ENCODE results near the gene ARRB1. TPM values are rescaled to one million over a fixed set of nuclear protein-coding genes. Genes with fewer than 3 reads are reported as not detected.
A peak's percentile ranks its signal among the peaks of the same experiment; 100 is the strongest.
"Not testable (repeated sequence)": the region's sequence is repeated elsewhere in the genome, so short reads cannot be mapped to it uniquely, and the experiment has no call there.

ARRB1 gene
- polyA plus RNA-seq, 2 of the 4 experiments (the other 2 are of a cell fraction) = 6.8 to 14.3 TPM

DNA sequence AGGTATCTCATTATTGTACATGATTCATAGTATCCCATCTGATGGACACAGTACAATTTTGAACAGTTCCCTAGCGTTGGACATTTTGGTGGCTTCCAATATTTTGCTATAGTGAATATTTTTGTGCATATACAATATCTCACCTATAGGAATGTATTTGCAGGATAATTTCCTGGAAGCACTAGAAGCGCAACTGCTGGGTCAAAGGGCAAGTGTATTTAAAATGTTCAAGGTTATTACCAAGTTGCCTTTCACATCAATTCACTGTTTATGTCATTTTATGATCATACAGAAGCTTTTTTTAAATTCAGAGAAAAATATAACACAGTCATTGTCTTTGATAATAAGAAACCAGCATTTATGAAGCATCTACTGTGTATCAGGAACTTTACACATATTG is 28.8 kb upstream of the ARRB1 start (continued):
- TF ChIP-seq RNF2 (IDR thresholded peaks at IDR 0.05; ENCODE audit: borderline replicate concordance, low read depth) = no peak
- TF ChIP-seq ZSCAN20 (CRISPR knock-in tag; IDR thresholded peaks at IDR 0.05) = no peak
- no peak for TF ChIP-seq TFCP2L1 (CRISPR knock-in tag; IDR thresholded peaks at IDR 0.05)
- no peak for TF ChIP-seq MAFK (IDR thresholded peaks at IDR 0.05; ENCODE audit: partially characterized antibody)

DNA sequence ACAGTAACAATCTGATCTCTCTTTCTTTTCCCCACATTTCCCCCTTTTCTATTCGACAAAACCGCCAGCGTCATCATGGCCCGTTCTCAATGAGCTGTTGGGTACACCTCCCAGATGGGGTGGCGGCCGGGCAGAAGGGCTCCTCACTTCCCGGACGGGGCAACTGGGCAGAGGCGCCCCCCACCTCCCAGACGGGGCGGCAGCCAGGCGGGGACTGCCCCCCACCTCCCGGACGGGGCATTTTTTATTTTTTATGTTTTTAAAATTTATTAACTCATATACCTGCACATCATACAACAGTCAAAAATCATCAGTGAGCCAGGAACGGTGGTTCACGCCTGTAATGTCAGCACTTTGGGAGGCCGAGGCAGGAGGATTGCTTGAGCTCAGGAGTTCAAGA is 27.3 kb upstream of the ARRB1 start:
- H3K9me3 ChIP-seq; DNase-seq (ENCODE audit: low read depth in 1 of 2, low spot score in 1 of 2); POLR2A ChIA-PET; H3K4me3 ChIP-seq; FAIRE-seq; ATAC-seq; H3K4me2 ChIP-seq: not testable (repeated sequence)
- WGBS (ENCODE audit: missing lambda C conversion rate) = 90% methylated on average over 17 of the region's 17 CpGs
- H3K4me1 ChIP-seq = peaks cover 29% of the 10 kb centered on the region
- H3K27ac ChIP-seq = peak overlapping the region in 1 of 2 experiments; percentile 50; a peak in 1 of 6 replicates
- CTCF ChIA-PET = interaction anchor here (0.7 to 20.4 kb wide), 4 partner anchors 27 to 99 kb away, joined by 3 to 581 read pairs (median 14); partner anchors contain the start of gene ARRB1

DNA sequence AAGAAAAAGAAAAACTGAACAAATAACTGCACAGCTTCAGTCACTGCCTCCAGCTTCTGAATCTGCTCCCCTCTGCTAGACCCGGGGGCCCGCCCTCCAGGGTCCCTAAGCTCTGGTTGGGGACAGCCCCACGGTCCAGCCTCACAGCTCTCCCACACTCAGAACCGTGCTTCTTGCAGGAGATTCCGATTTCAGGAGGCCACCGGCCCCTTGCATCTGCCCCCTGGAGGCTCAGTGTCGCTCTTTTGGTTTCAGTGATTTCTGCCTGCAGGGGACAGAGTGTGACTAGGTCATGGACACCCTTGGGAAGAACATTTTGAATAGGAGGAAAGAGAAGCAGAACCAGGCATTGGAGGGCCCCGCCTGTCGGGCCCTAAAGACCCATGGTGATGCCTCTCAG is 24.7 kb upstream of the ARRB1 start:
- Histone ChIP-seq H3K27ac (peak overlapping the region in 1 of 2 experiments; percentile 72; a peak in 1 of 6 replicates), H3K4me3 (no peak overlapping the region), H3K4me1 (peaks cover 39% of the 10 kb centered on the region), H3K4me2 (no peak overlapping the region), H3K9me3 (no peaks in the 10 kb centered on the region)
- peak in 1 of 2 experiments; percentile 26; a peak in 1 of 6 replicates for ATAC-seq
- ChIA-PET CTCF (interaction anchor here (1.0 to 20.4 kb wide), 7 partner anchors 9 to 149 kb away, joined by 3 to 581 read pairs (median 22); partner anchors contain the start of gene GDPD5), POLR2A (no interaction called here)
- DNase-seq (ENCODE audit: low read depth in 1 of 2, low spot score in 1 of 2) = no peak
- WGBS (ENCODE audit: missing lambda C conversion rate) = 80% methylated on average over 9 of the region's 9 CpGs
- TF ChIP-seq ZFP36 (IDR thresholded peaks at IDR 0.05; ENCODE audit: borderline replicate concordance, partially characterized antibody) (no peak), SMC3 (IDR thresholded peaks at IDR 0.05) (peak; percentile 23; the same call in 1 of the 3 replicates)
- no peak for FAIRE-seq

DNA sequence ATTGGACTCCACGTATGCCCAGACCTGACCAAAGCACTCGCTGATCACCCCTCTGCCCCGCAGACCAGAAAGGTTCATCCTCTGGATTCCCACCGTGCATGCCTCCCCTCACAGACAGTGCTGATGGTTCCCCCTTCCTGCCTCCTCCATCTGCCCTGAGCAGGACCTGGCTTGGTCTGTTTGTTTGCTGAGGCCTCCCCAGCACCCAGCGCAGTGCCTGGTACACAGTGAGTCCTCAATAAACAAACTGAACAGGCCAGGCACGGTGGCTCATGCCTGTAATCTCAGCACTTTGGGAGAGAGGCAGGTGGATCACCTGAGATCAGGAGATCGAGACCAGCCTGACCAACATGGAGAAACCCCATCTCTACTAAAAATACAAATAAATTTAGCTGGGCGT is 24.2 kb upstream of the ARRB1 start:
- peak overlapping the region in 1 of 2 experiments; percentile 72; a peak in 1 of 6 replicates for H3K27ac ChIP-seq
- TF ChIP-seq, protein P1, sequence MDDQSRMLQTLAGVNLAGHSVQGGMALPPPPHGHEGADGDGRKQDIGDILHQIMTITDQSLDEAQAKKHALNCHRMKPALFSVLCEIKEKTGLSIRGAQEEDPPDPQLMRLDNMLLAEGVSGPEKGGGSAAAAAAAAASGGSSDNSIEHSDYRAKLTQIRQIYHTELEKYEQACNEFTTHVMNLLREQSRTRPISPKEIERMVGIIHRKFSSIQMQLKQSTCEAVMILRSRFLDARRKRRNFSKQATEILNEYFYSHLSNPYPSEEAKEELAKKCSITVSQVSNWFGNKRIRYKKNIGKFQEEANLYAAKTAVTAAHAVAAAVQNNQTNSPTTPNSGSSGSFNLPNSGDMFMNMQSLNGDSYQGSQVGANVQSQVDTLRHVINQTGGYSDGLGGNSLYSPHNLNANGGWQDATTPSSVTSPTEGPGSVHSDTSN (IDR thresholded peaks at IDR 0.05) = no peak
- TF ChIP-seq CBX2 (IDR thresholded peaks at IDR 0.05; ENCODE audit: borderline replicate concordance, low read depth) (no peak), RCOR1 (IDR thresholded peaks at IDR 0.05; ENCODE audit: low read depth, low read length) (no peak), ESRRA (IDR thresholded peaks at IDR 0.05; ENCODE audit: borderline replicate concordance, low read length) (no peak), HOXB13 (CRISPR knock-in tag; IDR thresholded peaks at IDR 0.05; ENCODE audit: low read depth) (no peak), BHLHE40 (IDR thresholded peaks at IDR 0.05; ENCODE audit: low read depth, low read length) (no peak), FOXS1 (CRISPR knock-in tag; IDR thresholded peaks at IDR 0.05) (no peak), RNF2 (IDR thresholded peaks at IDR 0.05; ENCODE audit: borderline replicate concordance, low read depth) (no peak), EHMT2 (IDR thresholded peaks at IDR 0.05; ENCODE audit: low read depth) (no peak), CEBPB (IDR thresholded peaks at IDR 0.05) (no peak), FOSL2 (IDR thresholded peaks at IDR 0.05) (no peak), FOSL2 (CRISPR knock-in tag; IDR thresholded peaks at IDR 0.05) (no peak), KDM1A (IDR thresholded peaks at IDR 0.05; ENCODE audit: low read depth) (no peak), KDM5A (IDR thresholded peaks at IDR 0.05) (no peak)
- TF ChIP-seq, protein P2, sequence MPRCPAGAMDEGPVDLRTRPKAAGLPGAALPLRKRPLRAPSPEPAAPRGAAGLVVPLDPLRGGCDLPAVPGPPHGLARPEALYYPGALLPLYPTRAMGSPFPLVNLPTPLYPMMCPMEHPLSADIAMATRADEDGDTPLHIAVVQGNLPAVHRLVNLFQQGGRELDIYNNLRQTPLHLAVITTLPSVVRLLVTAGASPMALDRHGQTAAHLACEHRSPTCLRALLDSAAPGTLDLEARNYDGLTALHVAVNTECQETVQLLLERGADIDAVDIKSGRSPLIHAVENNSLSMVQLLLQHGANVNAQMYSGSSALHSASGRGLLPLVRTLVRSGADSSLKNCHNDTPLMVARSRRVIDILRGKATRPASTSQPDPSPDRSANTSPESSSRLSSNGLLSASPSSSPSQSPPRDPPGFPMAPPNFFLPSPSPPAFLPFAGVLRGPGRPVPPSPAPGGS (IDR thresholded peaks at IDR 0.05) = no peak
- TF ChIP-seq, protein P3, sequence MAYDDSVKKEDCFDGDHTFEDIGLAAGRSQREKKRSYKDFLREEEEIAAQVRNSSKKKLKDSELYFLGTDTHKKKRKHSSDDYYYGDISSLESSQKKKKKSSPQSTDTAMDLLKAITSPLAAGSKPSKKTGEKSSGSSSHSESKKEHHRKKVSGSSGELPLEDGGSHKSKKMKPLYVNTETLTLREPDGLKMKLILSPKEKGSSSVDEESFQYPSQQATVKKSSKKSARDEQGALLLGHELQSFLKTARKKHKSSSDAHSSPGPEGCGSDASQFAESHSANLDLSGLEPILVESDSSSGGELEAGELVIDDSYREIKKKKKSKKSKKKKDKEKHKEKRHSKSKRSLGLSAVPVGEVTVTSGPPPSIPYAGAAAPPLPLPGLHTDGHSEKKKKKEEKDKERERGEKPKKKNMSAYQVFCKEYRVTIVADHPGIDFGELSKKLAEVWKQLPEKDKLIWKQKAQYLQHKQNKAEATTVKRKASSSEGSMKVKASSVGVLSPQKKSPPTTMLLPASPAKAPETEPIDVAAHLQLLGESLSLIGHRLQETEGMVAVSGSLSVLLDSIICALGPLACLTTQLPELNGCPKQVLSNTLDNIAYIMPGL (CRISPR knock-in tag; IDR thresholded peaks at IDR 0.05; ENCODE audit: borderline replicate concordance) = no peak
- TF ChIP-seq, protein P4, sequence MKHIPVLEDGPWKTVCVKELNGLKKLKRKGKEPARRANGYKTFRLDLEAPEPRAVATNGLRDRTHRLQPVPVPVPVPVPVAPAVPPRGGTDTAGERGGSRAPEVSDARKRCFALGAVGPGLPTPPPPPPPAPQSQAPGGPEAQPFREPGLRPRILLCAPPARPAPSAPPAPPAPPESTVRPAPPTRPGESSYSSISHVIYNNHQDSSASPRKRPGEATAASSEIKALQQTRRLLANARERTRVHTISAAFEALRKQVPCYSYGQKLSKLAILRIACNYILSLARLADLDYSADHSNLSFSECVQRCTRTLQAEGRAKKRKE (CRISPR knock-in tag; IDR thresholded peaks at IDR 0.05; ENCODE audit: low read depth) = no peak
- ChIA-PET POLR2A (no interaction called here), CTCF (interaction anchor here (0.7 to 20.4 kb wide), 5 partner anchors 10 to 96 kb away, joined by 3 to 581 read pairs (median 39); no protein-coding TSS in a partner anchor)
- H3K4me1 ChIP-seq = peaks cover 33% of the 10 kb centered on the region
- H3K4me3 ChIP-seq = no peak overlapping the region
- FAIRE-seq = no peak
- no peak for DNase-seq (ENCODE audit: low read depth in 1 of 2, low spot score in 1 of 2)
- WGBS (ENCODE audit: missing lambda C conversion rate) = 68% methylated on average over 8 of the region's 8 CpGs
- no peaks in the 10 kb centered on the region for H3K9me3 ChIP-seq
- ATAC-seq = no peak
- no peak overlapping the region for H3K4me2 ChIP-seq

All from A549 (cell line).